Measurements from ENCODE around the gene NRARP.

Gene NRARP

DNA sequence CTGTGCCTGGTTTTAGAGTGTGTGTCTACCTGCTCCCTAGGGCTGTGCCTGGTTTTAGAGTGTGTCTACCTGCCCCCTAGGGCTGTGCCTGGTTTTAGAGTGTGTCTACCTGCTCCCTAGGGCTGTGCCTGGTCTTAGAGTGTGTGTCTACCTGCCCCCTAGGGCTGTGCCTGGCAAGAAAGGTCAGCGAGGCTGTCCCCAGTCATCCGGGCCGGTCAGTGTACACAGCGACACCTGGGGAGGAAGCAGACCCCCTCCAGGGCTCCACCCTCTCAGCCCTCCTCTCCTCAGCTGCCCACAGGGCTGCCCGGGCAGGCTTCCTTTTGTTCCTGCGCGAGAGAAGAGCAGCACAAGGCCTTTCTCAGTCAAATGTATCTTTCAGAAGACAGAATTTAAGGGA is 4.1 kb downstream of the NRARP start:
- DNase-seq, result peak; percentile 70

DNA sequence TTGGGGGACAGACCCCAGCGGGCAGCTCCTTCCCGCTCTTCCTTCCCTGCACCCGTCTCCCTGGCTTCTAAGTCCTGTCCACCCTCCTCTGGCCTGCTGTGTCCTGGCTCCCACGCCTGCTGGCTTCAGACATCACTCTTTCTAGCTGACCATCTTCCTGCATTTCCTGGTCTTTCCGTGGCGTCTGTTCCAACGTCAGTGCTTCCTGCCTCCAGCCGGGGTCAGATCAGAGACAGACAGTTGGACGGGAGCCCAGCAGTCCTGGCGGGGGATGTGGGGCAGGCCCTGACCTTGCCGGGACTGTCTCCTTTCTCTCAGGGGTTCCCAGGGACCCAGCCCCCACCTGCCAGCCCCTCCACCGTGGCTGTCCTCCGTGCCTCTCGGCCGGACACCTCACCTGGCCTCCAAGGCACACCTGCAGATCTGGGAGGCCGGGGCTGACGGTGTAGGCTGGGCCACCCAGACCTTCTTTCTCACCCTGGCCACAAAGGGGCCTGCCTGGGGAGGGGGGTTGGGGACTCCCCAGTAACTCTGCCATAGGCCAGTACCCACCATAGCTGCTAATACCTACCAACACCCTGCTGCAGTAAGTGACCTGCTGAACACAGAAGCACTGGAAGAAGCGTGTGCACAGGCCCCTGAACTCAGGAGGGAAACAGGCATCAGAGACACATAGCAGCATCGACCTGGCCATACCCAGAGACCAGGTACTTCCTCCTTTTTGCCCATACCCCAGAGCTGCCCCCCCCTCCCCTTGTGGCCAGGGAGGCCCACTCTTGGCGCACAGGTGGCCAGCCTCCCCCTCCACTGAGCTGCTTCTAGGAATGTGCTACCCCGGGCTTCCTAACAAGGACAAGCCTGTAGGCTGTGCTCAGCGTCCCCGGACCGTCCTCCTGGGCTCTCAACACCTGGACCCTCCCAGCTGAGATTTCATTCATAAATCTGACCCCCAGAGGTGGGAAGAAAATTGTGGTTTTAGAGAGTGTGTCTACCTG is 5.1 kb downstream of the NRARP start:
- peak; percentile 84 for DNase-seq

DNA sequence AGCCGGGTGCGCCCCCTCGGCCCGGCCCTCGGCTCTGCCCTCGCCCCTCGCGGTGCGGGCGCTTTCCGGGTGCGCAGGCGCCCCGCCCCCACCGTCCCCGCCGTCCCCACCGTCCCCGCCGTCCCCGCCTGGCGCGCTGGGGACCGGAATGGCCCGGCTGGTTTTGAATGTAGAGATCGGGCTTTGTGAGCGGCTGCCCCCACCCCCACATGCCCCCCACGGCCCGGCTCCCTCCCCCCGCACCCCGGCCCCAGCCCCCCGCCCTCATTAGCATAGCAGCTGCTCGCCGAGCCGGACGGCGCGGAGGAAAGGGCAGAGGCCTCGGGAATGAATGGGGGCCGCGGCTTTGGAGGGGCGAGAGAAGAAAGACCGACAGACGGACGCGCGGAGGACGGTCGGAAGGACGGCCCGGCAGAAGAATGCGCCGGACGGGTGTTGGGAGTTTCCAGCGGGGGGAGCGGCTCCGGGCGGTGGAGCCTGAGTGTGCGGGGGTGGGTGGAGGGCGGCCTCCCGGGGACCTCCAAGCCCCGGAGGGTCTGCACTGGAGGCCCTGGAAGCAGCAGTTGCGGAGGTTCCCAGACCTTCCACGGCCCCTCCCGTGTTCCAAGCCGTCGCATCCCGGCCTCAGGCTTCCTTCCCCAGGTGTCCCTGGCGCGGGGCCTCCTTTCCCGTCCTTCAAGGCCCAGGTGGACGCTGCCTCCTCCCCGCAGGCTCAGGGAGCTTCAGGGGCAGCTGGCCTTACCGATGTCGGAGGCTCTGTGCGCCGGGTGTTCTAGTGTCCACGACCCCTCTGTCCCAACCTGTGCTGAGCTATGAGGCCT is 6.0 kb downstream of the NRARP start:
- no peak for DNase-seq

DNA sequence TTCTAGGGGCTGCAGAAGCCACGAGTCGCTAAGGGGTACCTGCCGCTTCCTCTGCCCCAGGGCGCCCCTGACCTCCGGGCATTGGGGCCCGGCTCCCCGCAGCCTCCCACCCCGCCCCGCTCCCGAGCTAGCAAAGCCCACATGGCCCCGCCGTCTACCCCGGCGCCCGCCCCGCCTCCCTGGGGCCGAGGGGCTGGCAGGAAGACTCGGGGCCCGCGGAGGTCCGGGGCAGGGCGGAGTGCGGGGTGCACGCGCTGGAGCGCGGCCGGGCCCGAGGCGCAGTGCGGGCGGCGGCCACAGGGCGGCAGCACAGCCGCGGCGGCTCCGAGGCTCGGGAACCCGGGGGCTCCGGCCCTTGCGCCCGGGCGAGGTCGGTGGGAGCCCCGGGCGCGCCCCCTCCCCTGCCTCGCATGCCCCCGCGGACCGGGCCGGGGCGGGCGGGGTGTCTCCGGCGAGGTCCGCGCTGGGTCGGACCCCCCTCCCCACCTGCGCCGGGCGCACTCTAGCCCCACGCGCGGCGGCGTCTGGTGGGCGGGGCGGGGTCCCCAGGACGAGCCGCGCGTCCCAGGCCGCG is 6.7 kb downstream of the NRARP start:
- peak; percentile 63 for DNase-seq

DNA sequence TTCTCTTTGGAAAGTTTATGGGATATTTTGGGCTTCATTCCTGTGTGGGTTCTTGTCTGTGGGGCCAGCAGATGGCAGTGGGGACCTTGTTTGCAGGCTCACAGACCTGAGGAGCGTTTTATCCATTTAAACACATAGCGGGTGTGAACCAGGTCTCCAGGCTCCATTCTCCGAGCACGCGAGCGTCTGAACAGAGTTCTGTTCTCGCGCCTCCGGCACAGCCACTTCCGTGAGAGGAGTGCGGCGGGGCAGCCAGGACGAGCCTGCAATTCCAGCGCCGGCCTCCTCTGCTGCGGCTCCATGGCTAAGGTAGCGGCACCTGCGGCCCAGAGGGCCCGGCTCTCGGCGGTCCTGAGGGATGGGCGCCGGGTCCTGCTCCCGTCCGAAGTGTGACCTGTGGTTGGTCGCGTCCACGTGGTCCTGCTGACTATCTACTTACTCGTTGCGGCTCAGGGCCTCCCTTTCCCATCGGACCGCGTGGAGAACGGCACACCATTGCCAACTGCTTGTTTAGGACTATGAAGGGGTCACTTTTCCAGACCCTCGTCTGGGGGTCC is 7.3 kb downstream of the NRARP start:
- peak; percentile 52 for DNase-seq

DNA sequence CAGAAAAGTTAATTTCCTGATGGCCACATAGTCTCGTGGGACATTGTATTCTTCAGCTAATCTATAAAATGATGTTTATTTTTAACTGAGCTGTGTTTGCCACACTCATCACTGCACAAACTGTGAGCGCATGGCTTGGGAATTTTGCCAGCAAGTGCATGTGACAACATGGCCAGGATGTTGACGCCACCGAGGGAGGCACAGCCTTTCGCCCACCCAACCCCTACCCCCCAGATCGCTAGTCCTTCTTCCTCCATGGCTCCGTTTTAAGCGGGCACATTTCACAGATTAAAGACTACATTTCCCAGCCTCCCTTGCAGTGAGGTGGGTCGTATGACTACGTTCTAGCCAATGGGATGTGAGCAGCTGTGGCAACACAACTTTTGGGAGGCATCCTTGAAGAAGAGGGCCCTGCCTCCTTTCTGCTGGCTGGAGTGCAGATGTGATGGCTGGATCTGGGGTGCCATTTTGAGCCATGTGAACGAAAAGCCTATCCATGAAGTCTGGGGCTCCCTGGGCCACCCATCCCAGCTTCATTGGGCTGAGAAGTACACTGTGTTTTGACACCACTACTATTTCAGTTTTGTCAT is 7.9 kb downstream of the NRARP start:
- peak; percentile 76 for DNase-seq

DNA sequence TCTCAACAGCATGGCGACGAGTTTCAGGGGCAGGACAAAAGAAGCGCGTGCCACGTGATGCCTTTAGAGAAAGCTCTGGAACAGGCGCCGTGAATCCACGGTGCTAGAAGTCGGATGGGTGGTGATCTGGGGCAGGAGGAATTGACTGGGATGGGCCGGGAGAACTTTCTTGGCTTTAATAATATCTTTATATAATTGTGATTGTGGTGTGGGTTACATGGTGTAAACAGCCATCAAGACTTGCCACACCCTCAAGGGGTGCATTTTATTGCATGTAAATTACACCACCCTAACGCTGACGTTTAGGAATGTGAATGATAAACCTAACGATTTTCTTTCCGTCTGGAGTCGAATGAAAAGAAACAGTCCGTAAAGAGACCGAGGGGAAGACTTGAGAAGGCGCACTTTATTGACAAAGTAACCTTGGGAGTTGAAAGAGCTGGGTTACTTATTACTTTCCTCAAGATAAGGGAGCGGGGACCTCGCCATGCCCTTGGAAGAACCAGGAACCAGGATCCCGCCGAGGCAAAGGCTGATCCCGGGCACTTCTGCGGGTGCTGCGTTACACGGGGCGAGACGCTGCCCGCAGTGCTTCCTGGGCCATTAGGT is 8.5 kb downstream of the NRARP start:
- DNase-seq, result peak; percentile 70

DNA sequence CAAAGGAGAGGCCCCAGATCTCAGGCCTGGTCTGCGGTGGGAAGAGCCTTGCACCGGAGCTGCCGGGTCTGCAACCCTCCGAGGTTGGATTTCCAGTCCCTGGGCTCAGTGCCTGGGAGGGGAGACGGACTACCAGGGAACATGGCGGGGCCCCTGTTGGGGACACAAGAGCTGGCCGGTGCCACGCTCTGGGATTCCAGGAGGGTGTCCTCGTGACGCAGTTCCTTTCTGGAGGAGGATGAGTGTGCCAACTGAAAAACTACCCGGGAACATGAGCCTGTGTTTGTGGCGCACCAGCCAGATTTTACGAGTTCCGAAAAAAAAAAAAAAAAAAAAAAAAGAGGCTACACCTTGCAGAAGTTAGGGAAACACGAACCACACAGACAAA is 9.0 kb downstream of the NRARP start:
- no peak for DNase-seq

DNA sequence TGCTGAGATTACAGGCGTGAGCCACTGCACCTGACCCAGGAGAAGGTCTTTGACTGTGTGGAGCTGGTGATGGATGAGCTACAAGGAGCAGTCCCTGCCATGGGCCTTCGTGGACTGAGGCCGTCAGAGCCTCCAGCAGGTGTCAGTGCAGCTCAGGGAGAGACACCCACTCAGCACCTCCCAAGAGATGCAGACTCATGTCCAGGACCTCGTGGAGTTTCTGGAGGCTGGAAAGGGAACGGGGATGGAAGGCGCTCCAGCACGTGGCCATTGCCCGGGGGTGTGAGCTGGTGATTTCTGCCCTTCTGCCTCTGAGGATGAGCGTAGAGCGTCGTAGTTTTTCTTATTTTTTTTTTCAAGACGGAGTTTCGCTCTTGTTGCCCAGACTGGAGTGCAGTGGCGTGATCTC is 15.1 kb downstream of the NRARP start:
- peak; percentile 86 for DNase-seq

DNA sequence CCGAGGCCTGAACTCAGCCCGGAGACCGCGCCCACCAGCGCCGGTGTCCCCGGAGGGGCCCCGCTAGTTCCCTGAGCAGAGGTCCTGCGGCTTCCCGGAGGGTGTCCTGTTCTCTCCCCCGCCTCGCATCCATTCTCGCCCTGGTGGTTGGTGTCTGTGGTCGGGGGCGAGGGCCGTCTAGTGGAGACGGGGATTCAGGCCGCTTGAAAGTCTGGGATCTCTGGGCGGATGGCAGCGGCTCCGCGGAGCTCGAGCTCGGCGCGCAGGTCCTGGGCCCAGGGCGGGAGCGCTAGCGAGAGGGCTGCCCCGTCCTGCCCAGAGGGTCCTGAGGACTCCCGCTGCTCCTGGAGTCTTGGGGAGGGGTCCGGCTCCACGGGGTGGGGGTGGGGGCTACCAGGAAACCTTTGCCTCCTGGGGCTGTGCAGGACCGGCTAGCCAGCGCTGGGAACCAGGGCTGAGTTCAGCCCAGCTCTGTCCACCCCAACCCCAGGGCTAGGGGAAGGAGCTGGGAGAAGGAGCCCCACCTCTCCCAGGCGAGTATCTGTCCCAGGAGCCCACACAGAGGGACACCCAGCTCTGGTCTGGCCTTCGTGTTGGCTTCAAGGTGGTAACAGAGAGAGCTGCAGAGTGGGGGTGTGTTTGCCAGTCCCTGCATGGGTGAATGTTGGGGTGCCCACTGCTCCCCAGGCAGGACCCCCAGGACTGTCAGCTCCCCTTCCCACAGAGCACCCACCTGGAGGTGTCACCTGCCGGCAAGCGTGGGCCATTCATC is 20.5 kb downstream of the NRARP start:
- no peak for DNase-seq

DNA sequence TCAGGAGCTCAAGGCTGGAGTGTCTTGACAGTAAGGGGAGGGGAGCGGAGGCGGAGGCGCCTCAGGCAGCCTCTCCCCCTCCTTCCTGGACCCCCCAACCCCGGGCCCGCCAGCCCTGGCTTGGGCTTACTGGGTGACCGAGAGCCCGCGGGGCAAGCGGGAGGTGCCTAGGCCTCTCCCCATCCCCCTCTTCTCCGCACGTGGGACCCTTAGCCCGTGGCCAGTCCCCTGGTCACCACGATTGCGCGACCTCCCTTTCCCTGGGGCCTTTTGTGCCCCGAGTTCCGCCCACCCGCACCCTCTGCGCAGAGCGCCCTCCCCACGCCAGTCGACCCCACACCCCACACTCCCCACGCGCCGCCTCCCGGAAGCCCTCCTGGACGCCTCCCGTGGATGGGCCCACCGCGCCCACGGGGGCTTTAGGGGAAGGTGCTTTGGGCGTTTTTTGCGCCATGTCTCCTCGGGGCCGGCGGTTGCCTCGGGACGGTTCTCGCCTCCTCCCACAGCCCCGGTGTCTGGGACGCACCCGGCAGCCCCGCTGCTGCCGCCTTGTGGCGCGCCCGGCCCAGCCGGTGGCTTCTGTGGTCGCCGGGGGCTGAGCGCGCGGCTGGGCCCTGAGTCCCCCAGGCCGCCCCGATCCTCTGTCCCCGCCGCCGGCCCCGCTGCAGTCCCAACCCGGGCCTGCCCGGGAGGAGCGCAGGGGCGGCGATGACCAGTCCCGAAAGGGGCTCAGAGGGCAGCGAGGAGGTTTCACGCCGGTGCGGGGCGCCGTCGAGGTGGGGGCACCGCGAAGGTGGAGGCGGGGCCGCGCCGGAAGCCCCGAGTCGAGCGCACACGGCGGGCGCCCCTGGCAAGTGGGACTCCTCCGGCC is 21.4 kb downstream of the NRARP start:
- DNase-seq, result no peak

DNA sequence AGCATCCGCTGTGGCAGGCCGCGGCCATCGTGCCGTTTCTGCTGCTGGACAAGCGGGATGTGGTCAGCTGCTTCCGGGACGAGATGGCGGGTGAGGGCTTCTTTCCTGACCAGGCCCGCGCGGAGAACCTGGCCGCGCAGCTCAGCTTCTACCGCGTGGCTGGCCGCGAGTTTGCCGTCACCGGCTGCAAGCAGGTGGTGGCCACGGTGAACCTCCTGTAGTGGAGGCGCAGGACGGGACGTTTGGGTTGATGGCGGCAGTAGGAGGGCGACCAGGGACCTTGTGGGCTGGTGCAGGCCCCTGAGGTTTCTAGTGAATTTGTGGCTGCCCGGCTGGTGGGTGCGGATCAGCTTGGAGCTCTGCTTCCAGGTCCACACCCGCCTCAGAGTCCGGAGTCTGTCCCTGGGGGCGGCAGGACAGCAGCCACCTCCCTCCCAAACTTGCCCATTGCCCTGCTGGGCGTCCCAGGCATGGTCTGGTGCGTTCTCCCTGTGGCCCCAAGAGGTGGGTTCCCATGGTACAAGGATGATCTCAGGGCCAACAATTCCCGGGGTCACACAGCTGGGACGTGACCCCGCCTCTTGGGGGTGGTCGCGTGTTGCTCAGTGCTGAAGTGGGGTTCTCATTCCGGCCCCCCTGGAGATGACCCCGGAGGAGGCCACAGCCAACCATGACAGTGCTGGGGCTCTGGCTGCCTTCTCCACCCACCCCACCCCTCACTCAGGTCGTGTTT is 22.2 kb downstream of the NRARP start:
- DNase-seq, result no peak

DNA sequence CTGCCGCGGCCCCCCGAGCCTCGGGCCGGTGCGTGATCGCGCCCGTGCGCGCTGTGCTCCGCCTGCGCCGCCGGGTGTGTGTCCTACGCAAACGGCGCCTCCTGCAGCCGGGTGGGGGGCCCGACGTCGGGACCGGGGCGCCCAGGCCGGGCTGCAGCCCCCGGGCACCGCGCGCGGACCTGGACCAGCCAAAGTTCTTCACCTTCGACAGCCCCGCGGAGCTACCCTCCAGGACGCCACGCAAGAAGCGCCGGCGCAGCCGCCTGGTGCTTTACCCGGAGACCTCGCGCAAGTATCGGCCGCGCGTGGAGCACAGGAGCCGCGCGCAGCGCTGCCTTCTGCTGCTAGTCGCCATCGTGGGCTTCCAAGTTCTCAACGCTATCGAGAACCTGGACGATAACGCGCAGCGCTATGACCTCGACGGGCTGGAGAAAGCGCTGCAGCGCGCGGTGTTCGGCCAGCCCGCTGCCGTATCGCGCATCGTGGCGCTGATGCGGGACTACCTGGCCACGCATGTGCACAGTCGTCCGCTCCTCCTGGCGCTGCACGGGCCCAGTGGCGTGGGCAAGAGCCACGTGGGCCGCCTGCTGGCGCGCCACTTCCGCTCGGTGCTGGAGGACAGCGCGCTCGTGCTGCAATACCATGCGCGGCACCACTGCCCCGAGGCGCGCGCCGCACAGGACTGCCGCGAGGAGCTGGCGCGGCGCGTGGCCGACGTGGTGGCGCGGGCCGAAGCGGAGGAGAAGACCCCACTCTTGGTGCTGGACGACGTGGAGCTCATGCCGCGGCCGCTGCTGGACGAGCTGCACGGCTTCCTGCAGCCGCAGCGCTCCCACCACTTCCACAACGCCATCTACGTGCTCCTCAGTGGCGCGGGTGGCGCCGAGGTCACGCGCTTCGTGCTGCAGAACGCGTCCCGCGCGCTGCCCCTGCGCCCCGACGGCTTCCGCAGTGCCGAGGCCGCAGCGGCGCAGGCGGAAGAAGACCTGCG is 23.1 kb downstream of the NRARP start:
- DNase-seq, result no peak

DNA sequence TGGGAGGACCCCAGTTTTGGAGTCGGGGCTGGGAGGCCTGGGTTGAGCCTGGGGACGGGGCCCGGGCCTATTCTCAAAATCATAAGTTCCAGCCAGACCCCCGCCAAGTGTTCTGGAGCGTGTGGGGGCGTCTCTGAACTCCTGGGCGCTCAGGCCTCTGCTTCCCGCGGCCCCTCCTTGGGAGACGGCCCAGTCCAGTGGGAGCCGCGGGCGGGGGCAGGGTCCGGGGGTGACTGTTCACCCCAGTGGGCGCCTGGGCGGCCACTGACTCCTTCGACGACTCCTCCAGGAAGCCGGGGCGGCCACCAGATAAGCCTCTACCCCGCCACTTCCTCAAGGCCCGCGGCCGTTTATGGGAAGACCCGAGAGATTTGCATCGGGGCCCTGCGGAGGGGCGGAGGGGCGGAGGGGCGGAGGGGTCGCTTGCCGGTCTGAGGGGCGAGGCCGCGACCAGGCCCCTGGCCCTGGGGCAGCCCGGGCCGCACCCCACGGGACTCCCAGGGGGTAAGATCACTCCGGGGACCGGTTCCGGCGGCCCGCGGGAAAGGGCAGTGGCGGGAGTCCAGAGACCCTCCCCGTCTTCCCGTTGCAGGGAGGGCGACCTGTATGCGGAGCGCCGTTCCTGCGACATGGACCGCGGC is 23.9 kb downstream of the NRARP start:
- DNase-seq, result no peak

DNA sequence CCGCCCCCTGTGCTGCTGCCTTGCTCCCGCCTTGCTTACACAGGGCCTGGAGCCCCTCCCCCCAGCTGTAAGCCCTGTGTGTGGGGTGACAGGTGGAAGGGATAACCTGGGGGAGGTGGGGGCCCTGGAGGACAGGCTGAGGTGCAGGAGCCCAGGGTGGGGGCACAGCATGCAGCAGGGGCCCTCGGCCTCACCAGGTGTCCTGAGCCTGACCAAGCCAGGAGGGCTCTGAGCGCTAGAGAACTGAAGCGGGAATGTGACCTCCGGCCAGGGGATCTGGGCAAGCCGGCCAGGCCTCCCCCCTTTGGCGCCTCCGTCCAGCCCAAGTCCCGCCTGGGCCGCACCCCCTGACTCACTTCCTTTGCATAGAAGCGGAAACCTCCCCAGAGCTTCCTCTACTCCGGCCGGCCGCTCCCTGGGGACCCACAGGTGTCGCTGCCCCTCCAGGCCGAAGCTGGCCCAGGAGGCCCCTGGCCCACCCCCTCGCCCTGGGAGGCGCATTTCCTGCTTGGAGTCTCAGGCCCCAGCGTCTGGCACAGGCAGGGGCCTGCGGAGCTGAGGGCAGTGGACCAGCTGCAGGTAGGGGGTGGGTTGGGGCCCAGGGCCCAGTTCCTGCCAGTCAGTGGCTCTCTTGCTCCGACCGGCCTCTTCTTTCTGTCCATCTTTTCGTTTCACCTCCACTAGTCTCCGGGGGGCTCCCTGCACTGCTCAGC is 24.6 kb downstream of the NRARP start, which contains the start of gene TOR4A:
TOR4A (plus strand) TSS at position 398 of the 713 bp plus-strand sequence. CDS start 964 bp downstream, outside the sequence.
- DNase-seq, result no peak

DNA sequence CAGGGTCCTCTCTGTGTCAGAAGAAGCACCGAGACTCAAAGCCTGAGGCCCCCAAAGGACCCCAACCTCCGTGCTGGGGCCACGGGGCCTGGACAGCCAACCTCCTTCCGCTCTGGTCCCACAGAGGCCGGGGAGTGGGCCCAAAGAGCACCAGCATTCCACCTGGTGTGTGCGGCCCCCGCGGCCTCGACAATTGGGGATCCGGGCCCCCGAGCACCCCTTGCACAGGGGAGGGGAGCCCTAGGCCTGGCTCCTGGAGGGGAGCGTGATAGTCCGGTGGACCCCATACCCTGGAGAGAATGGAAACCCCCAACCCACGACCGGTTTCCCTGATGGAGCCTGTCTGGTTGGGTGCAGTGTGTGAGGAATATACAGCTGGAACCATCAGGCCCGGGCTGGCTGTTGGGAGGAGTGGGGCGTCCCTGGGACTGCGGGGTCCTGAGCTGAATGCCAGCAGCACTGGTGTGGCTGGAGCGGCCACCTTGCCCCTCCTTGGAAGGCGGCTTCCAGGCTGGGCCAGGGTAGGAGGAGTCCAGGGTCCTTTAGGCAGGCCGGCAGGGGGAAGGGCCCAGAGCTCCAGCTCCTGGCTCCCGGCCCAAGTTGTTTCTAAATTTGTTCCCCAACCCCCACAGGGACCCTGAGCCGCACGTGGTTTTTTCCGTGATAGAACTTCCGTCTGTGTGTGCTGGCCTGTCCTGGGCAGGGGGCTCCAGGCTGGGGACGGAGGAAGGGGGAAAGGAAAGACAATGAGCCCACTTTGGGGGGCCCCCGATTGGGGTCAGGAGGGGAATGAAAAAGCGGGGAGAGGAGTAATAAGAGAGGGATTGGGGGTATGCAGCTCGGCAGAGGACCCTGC is 25.4 kb downstream of the NRARP start:
- no peak for DNase-seq

Data from NCI-H69 (cell line).